A673 (cell line): ENCODE measurements around the gene CHTF18.

Source experiments
- EZH2 ChIP-seq: fragments of 200-600 bp; sonication (generic); IDR thresholded peaks from 2 replicates; pipeline ENCODE4 v1.6.1; 2017; ENCODE audit warnings: borderline replicate concordance, low read depth, mild to moderate bottlenecking, mixed read lengths, antibody characterized with exemption, low read length; ENCODE audit not compliant: poor library complexity, severe bottlenecking
- TF ChIP-seq, protein P1 (sequence below): fragments of 300-800, 200-600 bp; sonication (generic); conservative IDR thresholded peaks from 2 replicates; pipeline ENCODE4 v1.5.1; 2017; ENCODE audit warnings: low read depth, mild to moderate bottlenecking, antibody characterized with exemption, low read length, moderate library complexity, mixed read lengths

DNA sequence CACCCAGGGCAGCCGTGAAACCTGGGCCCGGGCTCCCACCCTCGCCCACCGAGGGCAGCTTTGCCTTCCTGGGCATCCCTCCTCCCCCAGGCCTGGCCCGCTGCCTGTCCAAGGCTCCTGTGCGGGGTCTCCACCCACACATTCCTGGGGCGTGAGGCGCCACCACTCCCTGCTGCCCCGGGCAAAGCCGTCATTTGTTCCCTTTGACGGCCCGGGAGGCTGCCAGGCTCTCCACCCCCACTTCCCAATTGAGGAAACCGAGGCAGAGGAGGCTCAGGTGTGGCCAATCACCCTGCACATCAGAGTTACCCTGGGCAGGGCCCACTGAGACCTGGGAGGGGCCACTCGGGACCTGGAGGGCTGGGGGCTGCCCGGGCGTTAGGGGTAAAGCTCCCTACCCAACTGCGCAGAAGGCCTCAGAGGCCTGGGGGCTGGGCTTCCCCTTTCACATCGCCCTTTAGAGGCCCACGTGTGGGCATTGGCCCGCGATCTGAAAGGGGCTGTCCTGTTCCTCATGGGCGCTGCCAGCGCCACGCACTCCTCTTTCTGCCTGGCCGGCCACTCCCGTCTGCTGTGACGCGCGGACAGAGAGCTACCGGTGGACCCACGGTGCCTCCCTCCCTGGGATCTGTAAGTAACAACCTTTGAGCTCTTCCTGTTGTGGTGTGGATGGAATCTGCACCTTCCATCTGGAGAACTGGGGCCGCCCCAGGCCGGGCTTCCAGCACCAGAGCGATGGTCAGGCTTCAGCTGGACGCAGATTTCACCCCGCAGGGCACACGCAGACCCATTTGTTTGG lies 27.7 kb upstream of the CHTF18 start, which contains the start of gene MSLN:
- TF ChIP-seq EZH2: no peak
- TF ChIP-seq, protein P1, sequence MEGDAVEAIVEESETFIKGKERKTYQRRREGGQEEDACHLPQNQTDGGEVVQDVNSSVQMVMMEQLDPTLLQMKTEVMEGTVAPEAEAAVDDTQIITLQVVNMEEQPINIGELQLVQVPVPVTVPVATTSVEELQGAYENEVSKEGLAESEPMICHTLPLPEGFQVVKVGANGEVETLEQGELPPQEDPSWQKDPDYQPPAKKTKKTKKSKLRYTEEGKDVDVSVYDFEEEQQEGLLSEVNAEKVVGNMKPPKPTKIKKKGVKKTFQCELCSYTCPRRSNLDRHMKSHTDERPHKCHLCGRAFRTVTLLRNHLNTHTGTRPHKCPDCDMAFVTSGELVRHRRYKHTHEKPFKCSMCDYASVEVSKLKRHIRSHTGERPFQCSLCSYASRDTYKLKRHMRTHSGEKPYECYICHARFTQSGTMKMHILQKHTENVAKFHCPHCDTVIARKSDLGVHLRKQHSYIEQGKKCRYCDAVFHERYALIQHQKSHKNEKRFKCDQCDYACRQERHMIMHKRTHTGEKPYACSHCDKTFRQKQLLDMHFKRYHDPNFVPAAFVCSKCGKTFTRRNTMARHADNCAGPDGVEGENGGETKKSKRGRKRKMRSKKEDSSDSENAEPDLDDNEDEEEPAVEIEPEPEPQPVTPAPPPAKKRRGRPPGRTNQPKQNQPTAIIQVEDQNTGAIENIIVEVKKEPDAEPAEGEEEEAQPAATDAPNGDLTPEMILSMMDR: no peak
